ENCODE results near the gene AGPAT3. TPM values are rescaled to one million over a fixed set of nuclear protein-coding genes. Genes with fewer than 3 reads are reported as not detected.

Gene AGPAT3
- total and polyA plus RNA-seq, 2 experiments from 2014 or later: 41.0 to 51.2 TPM

- H3K36me3 ChIP-seq (replicated peaks; ENCODE audit: insufficient read depth, low read depth): no peaks in the 10 kb centered on the region
- no peaks in the 10 kb centered on the region for H3K27me3 ChIP-seq
- TF ChIP-seq EZH2phosphoT487 (IDR thresholded peaks at IDR 0.05; ENCODE audit: low read depth, severe bottlenecking, unreplicated experiment) (no peak), EZH2 (IDR thresholded peaks at IDR 0.05; ENCODE audit: borderline replicate concordance) (no peak)
- TF ChIP-seq, protein P1, sequence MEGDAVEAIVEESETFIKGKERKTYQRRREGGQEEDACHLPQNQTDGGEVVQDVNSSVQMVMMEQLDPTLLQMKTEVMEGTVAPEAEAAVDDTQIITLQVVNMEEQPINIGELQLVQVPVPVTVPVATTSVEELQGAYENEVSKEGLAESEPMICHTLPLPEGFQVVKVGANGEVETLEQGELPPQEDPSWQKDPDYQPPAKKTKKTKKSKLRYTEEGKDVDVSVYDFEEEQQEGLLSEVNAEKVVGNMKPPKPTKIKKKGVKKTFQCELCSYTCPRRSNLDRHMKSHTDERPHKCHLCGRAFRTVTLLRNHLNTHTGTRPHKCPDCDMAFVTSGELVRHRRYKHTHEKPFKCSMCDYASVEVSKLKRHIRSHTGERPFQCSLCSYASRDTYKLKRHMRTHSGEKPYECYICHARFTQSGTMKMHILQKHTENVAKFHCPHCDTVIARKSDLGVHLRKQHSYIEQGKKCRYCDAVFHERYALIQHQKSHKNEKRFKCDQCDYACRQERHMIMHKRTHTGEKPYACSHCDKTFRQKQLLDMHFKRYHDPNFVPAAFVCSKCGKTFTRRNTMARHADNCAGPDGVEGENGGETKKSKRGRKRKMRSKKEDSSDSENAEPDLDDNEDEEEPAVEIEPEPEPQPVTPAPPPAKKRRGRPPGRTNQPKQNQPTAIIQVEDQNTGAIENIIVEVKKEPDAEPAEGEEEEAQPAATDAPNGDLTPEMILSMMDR (IDR thresholded peaks at IDR 0.05; ENCODE audit: poor library complexity): no peak
- peaks cover 37% of the 10 kb centered on the region for H4K20me1 ChIP-seq (ENCODE audit: insufficient read depth, poor library complexity, severe bottlenecking)
- WGBS (ENCODE audit: low lambda C conversion rate, missing lambda C conversion rate): 92% methylated on average over 21 of the region's 21 CpGs
- no peak overlapping the region for H3K27ac ChIP-seq
- no peaks in the 10 kb centered on the region for H3K9me3 ChIP-seq (ENCODE audit: low read depth)
- H3K4me1 ChIP-seq (ENCODE audit: insufficient read depth): peaks cover 23% of the 10 kb centered on the region
- peaks cover 84% of the 10 kb centered on the region for H3K79me2 ChIP-seq
- no peaks in the 10 kb centered on the region for H3K9me2 ChIP-seq (replicated peaks; ENCODE audit: insufficient read depth)
- H2AFZ ChIP-seq: no peak overlapping the region
- no peak overlapping the region for H3K4me2 ChIP-seq
- DNase-seq (ENCODE audit: low spot score): no peak
- H3K4me3 ChIP-seq: no peak overlapping the region
Observed at GRCh38 chr21:43869486-43870325, 4.7 kb downstream of the AGPAT3 start.

DNA sequence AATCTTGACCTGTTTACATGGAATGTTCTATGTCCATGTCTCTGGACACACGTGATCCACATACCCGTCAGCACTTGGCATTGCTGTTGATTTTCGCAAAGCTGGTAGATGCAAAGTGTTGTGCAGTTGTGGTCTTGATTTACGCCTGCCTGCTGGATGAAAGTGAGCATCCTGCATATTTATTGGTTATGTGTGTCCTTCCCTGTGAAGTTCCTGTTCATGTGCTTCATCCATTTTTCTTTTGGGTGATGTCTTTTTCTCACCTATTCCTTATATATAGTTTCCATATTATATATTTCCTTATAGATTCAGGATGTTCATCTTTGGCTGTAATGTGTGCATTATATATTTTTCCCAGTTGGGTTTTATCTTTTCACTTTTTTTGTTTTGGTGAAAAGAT, 6.5 kb downstream of the AGPAT3 start:
- H3K27ac ChIP-seq: no peak overlapping the region
- peaks cover 99% of the 10 kb centered on the region for H3K79me2 ChIP-seq
- no peaks in the 10 kb centered on the region for H3K27me3 ChIP-seq
- H3K4me3 ChIP-seq: no peak overlapping the region
- peaks cover 21% of the 10 kb centered on the region for H3K4me1 ChIP-seq (ENCODE audit: insufficient read depth)
- WGBS (ENCODE audit: low lambda C conversion rate, missing lambda C conversion rate): 96% methylated on average over 4 of the region's 4 CpGs
- DNase-seq (ENCODE audit: low spot score): no peak
- H3K4me2 ChIP-seq: no peak overlapping the region
- peaks cover 44% of the 10 kb centered on the region for H4K20me1 ChIP-seq (ENCODE audit: insufficient read depth, poor library complexity, severe bottlenecking)
- H3K9me2 ChIP-seq (replicated peaks; ENCODE audit: insufficient read depth): no peaks in the 10 kb centered on the region
- H2AFZ ChIP-seq: no peak overlapping the region
- no peaks in the 10 kb centered on the region for H3K36me3 ChIP-seq (replicated peaks; ENCODE audit: insufficient read depth, low read depth)
- no peak for TF ChIP-seq EZH2phosphoT487 (IDR thresholded peaks at IDR 0.05; ENCODE audit: low read depth, severe bottlenecking, unreplicated experiment)
- TF ChIP-seq EZH2 (IDR thresholded peaks at IDR 0.05; ENCODE audit: borderline replicate concordance): no peak
- TF ChIP-seq, protein P1 (IDR thresholded peaks at IDR 0.05; ENCODE audit: poor library complexity): no peak
- no peaks in the 10 kb centered on the region for H3K9me3 ChIP-seq (ENCODE audit: low read depth)

GRCh38 chr21:43872531-43873197, 7.6 kb downstream of the AGPAT3 start:
- TF ChIP-seq EZH2phosphoT487 (IDR thresholded peaks at IDR 0.05; ENCODE audit: low read depth, severe bottlenecking, unreplicated experiment) (no peak), EZH2 (IDR thresholded peaks at IDR 0.05; ENCODE audit: borderline replicate concordance) (no peak)
- TF ChIP-seq, protein P1 (IDR thresholded peaks at IDR 0.05; ENCODE audit: poor library complexity): no peak
- Histone ChIP-seq H2AFZ (no peak overlapping the region), H3K4me1 (ENCODE audit: insufficient read depth) (peaks cover 9% of the 10 kb centered on the region), H3K4me3 (no peak overlapping the region), H4K20me1 (ENCODE audit: insufficient read depth, poor library complexity, severe bottlenecking) (peaks cover 44% of the 10 kb centered on the region), H3K9me2 (replicated peaks; ENCODE audit: insufficient read depth) (no peaks in the 10 kb centered on the region), H3K79me2 (peaks cover 100% of the 10 kb centered on the region), H3K36me3 (replicated peaks; ENCODE audit: insufficient read depth, low read depth) (no peaks in the 10 kb centered on the region), H3K27ac (no peak overlapping the region), H3K4me2 (no peak overlapping the region), H3K27me3 (no peaks in the 10 kb centered on the region), H3K9me3 (ENCODE audit: low read depth) (no peaks in the 10 kb centered on the region)
- WGBS (ENCODE audit: low lambda C conversion rate, missing lambda C conversion rate): 97% methylated on average over 16 of the region's 16 CpGs
- DNase-seq (ENCODE audit: low spot score): no peak

Data from hepatocyte (in vitro differentiated cells).